T-helper 1 cell (primary cell): ENCODE measurements around the gene TMEM91.
A peak's percentile ranks its signal among the peaks of the same experiment; 100 is the strongest.
"Not testable (repeated sequence)": the region's sequence is repeated elsewhere in the genome, so short reads cannot be mapped to it uniquely, and the experiment has no call there.

Source experiments
- DNase-seq, 5 donors: peaks; one replicate each; pipeline ENCODE4 v3.0.0-alpha.2; 2012 to 2020
- total RNA-seq, 4 donors: gene quantifications; one replicate each; lab custom pipeline; 2026; lab: John Stamatoyannopoulos, UW

TMEM91 gene
- 3.2 to 6.0 (median 4.1) reads per million in 4 donors for total RNA-seq

- peak in 1 of 5 donors; percentile 14 for DNase-seq
These were observed at the start of gene TMEM91 for GRCh38 chr19:41376241-41376997. Gene TMEM91, plus strand, starts transcription at chr19:41376533. Its CDS starts 1,777 bp downstream, at chr19:41378310.

- DNase-seq = no peak
These were observed 49.2 kb upstream of the TMEM91 start for GRCh38 chr19:41327076-41327575.

- peak; percentile 72 to 91 (median 89) for DNase-seq
These were observed 48.7 kb upstream of the TMEM91 start for GRCh38 chr19:41327576-41328156.

GRCh38 chr19:41328157-41328841 lies 48.0 kb upstream of the TMEM91 start:
- DNase-seq = peak in 1 of 5 donors; percentile 50

- DNase-seq = no peak
These were observed 47.5 kb upstream of the TMEM91 start for GRCh38 chr19:41328842-41329225.

GRCh38 chr19:41330481-41330880 lies 45.9 kb upstream of the TMEM91 start:
- no peak for DNase-seq

- DNase-seq = no peak
These were observed 45.2 kb upstream of the TMEM91 start for GRCh38 chr19:41330946-41331678.

- DNase-seq = no peak
These were observed 44.3 kb upstream of the TMEM91 start for GRCh38 chr19:41332000-41332399.

- DNase-seq = no peak
These were observed 43.9 kb upstream of the TMEM91 start for GRCh38 chr19:41332468-41332867.

- DNase-seq = no peak
These were observed 41.5 kb upstream of the TMEM91 start for GRCh38 chr19:41334793-41335192.

- no peak for DNase-seq
These were observed 40.9 kb upstream of the TMEM91 start for GRCh38 chr19:41335467-41335866.

- no peak for DNase-seq
These were observed 36.4 kb upstream of the TMEM91 start for GRCh38 chr19:41339936-41340335.

- no peak for DNase-seq
These were observed 34.5 kb upstream of the TMEM91 start for GRCh38 chr19:41341669-41342490.

- DNase-seq = no peak
These were observed 32.2 kb upstream of the TMEM91 start for GRCh38 chr19:41344162-41344561.

- not testable (repeated sequence) for DNase-seq
These were observed 29.4 kb upstream of the TMEM91 start for GRCh38 chr19:41346916-41347315.

- DNase-seq = no peak
These were observed 25.5 kb upstream of the TMEM91 start for GRCh38 chr19:41350735-41351338.

GRCh38 chr19:41351339-41352245 lies 24.7 kb upstream of the TMEM91 start:
- peak; percentile 78 to 85 (median 84) for DNase-seq

- no peak for DNase-seq
These were observed 24.1 kb upstream of the TMEM91 start for GRCh38 chr19:41352279-41352608.

GRCh38 chr19:41352609-41353465 lies 23.5 kb upstream of the TMEM91 start:
- DNase-seq = peak; percentile 55 to 72 (median 71)
